Measurements from ENCODE around the gene GINS1. TPM values are rescaled to one million over a fixed set of nuclear protein-coding genes. Genes with fewer than 3 reads are reported as not detected.

The GINS1 gene
- total and polyA plus RNA-seq, 7 experiments from 2014 or later: 0.44 to 24.9 (median 0.88) TPM

- Mint-ChIP-seq H3K9me3 (no peaks in the 10 kb centered on the region), H3K27me3 (no peaks in the 10 kb centered on the region), H3K4me3 (no peak overlapping the region), H3K36me3 (peaks cover 0 to 5% (median 0%) of the 10 kb centered on the region in 5 donors), H3K4me1 (peaks cover 7 to 21% (median 20%) of the 10 kb centered on the region in 7 donors), H3K27ac (no peak overlapping the region)
- Histone ChIP-seq H3K4me3 (ENCODE audit: low read length) (no peak overlapping the region), H3K27me3 (ENCODE audit: control insufficient read depth in 2 of 2, insufficient read depth in 2 of 2, low read length in 2 of 2) (no peaks in the 10 kb centered on the region), H3K36me3 (ENCODE audit: control insufficient read depth in 2 of 3, insufficient read depth in 3 of 3, low read length in 3 of 3) (no peaks in the 10 kb centered on the region), H3K4me1 (ENCODE audit: control insufficient read depth in 2 of 2, insufficient read depth in 2 of 2, low read length in 2 of 2) (peaks cover 0 to 11% of the 10 kb centered on the region in 2 donors), H3K27ac (ENCODE audit: low read depth, low read length) (no peak overlapping the region), H3K9me3 (ENCODE audit: control insufficient read depth in 2 of 3, low read length in 3 of 3) (no peaks in the 10 kb centered on the region)
- POLR2A ChIA-PET: interaction anchor here (1.0 kb wide), 1 partner anchor 12 kb away, joined by 4 read pairs; no protein-coding TSS in a partner anchor
- ATAC-seq (no peak), DNase-seq (no peak)
- intact Hi-C loops (cut with micrococcal nuclease): no loop called here
- CTCF ChIA-PET: no interaction called here
Observed at GRCh38 chr20:25480156-25480555, 72.7 kb downstream of the GINS1 start.

DNA sequence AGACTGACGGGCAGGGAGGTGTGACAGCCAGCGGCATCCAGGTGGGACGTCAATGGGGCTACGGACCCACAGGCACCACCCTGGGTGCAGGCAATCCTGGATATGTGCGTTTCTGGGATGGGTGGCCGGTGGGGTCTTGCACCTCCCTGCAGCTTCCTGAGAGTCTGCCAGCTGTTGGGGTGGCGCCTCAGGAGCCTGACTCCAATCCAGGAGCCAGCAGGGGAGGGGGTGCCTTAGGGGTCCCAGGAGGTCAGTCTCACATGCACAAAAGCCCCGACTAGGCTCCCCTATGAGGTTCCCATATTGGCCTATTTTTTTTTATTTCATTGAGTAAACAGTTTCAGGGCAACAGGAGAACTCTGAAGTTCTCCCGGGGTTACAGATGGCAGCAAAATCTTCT lies 73.3 kb downstream of the GINS1 start:
- Mint-ChIP-seq H3K36me3 (peaks cover 0 to 5% (median 0%) of the 10 kb centered on the region in 5 donors), H3K4me3 (no peak overlapping the region), H3K27ac (no peak overlapping the region), H3K27me3 (no peaks in the 10 kb centered on the region), H3K4me1 (peaks cover 11 to 27% (median 25%) of the 10 kb centered on the region in 7 donors), H3K9me3 (no peaks in the 10 kb centered on the region)
- ATAC-seq: no peak
- no peaks in the 10 kb centered on the region for H3K27me3 ChIP-seq (ENCODE audit: control insufficient read depth in 2 of 2, insufficient read depth in 2 of 2, low read length in 2 of 2)
- H3K4me1 ChIP-seq (ENCODE audit: control insufficient read depth in 2 of 2, insufficient read depth in 2 of 2, low read length in 2 of 2): peaks cover 0 to 18% of the 10 kb centered on the region in 2 donors
- no peaks in the 10 kb centered on the region for H3K36me3 ChIP-seq (ENCODE audit: control insufficient read depth in 2 of 3, insufficient read depth in 3 of 3, low read length in 3 of 3)
- no peak overlapping the region for H3K27ac ChIP-seq (ENCODE audit: low read depth, low read length)
- DNase-seq: no peak
- POLR2A ChIA-PET: no interaction called here
- no peaks in the 10 kb centered on the region for H3K9me3 ChIP-seq (ENCODE audit: control insufficient read depth in 2 of 3, low read length in 3 of 3)
- intact Hi-C loops (cut with micrococcal nuclease): no loop called here
- no peak overlapping the region for H3K4me3 ChIP-seq (ENCODE audit: low read length)
- CTCF ChIA-PET: no interaction called here

GRCh38 chr20:25481235-25481917 lies 73.9 kb downstream of the GINS1 start:
- Histone ChIP-seq H3K27me3 (ENCODE audit: control insufficient read depth in 2 of 2, insufficient read depth in 2 of 2, low read length in 2 of 2) (no peaks in the 10 kb centered on the region), H3K36me3 (ENCODE audit: control insufficient read depth in 2 of 3, insufficient read depth in 3 of 3, low read length in 3 of 3) (no peaks in the 10 kb centered on the region), H3K9me3 (ENCODE audit: control insufficient read depth in 2 of 3, low read length in 3 of 3) (no peaks in the 10 kb centered on the region), H3K4me1 (ENCODE audit: control insufficient read depth in 2 of 2, insufficient read depth in 2 of 2, low read length in 2 of 2) (peaks cover 0 to 21% of the 10 kb centered on the region in 2 donors), H3K4me3 (ENCODE audit: low read length) (no peak overlapping the region), H3K27ac (ENCODE audit: low read depth, low read length) (no peak overlapping the region)
- ATAC-seq: no peak
- DNase-seq: no peak
- H3K27me3 Mint-ChIP-seq: no peaks in the 10 kb centered on the region
- H3K27ac Mint-ChIP-seq: no peak overlapping the region
- POLR2A ChIA-PET: no interaction called here
- H3K9me3 Mint-ChIP-seq: no peaks in the 10 kb centered on the region
- H3K4me3 Mint-ChIP-seq: no peak overlapping the region
- intact Hi-C loops (cut with micrococcal nuclease): no loop called here
- CTCF ChIA-PET: no interaction called here
- H3K4me1 Mint-ChIP-seq: peaks cover 15 to 33% (median 31%) of the 10 kb centered on the region in 7 donors
- peaks cover 0 to 5% (median 0%) of the 10 kb centered on the region in 5 donors for H3K36me3 Mint-ChIP-seq

DNA sequence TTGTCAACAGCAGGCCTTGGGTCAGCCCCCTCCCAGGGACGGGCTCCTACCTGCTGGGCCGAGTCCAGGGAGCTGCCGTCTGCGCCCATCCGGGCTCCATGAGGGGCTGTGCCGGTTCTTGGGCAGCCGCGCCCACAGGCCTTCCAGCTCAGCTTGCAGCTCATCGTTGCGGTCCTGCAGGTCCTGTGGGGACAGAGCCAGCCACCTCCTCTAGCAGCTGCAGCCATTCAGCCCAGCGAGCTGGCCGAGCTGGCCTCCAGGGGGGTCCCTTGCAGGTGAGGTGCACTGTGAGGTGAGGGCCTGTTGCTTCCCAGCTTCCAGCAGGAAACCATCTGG lies 74.4 kb downstream of the GINS1 start:
- Histone ChIP-seq H3K4me1 (ENCODE audit: control insufficient read depth in 2 of 2, insufficient read depth in 2 of 2, low read length in 2 of 2) (peaks cover 0 to 24% of the 10 kb centered on the region in 2 donors), H3K36me3 (ENCODE audit: control insufficient read depth in 2 of 3, insufficient read depth in 3 of 3, low read length in 3 of 3) (no peaks in the 10 kb centered on the region), H3K27me3 (ENCODE audit: control insufficient read depth in 2 of 2, insufficient read depth in 2 of 2, low read length in 2 of 2) (no peaks in the 10 kb centered on the region), H3K27ac (ENCODE audit: low read depth, low read length) (no peak overlapping the region), H3K4me3 (ENCODE audit: low read length) (no peak overlapping the region), H3K9me3 (ENCODE audit: control insufficient read depth in 2 of 3, low read length in 3 of 3) (no peaks in the 10 kb centered on the region)
- DNase-seq: no peak
- H3K36me3 Mint-ChIP-seq: peaks cover 0 to 5% (median 0%) of the 10 kb centered on the region in 5 donors
- ChIA-PET CTCF (no interaction called here), POLR2A (no interaction called here)
- no peak overlapping the region for H3K27ac Mint-ChIP-seq
- intact Hi-C loops (cut with micrococcal nuclease): no loop called here
- peaks cover 18 to 38% (median 36%) of the 10 kb centered on the region in 7 donors for H3K4me1 Mint-ChIP-seq
- no peaks in the 10 kb centered on the region for H3K9me3 Mint-ChIP-seq
- ATAC-seq: no peak
- no peak overlapping the region for H3K4me3 Mint-ChIP-seq
- H3K27me3 Mint-ChIP-seq: no peaks in the 10 kb centered on the region

GRCh38 chr20:25483431-25484132 lies 76.1 kb downstream of the GINS1 start:
- peak overlapping the region in 4 of 10 donors; percentile 4 to 80 (median 48) for H3K4me3 Mint-ChIP-seq
- Histone ChIP-seq H3K4me3 (ENCODE audit: low read length) (no peak overlapping the region), H3K27ac (ENCODE audit: low read depth, low read length) (no peak overlapping the region), H3K36me3 (ENCODE audit: control insufficient read depth in 2 of 3, insufficient read depth in 3 of 3, low read length in 3 of 3) (no peaks in the 10 kb centered on the region), H3K9me3 (ENCODE audit: control insufficient read depth in 2 of 3, low read length in 3 of 3) (no peaks in the 10 kb centered on the region), H3K27me3 (ENCODE audit: control insufficient read depth in 2 of 2, insufficient read depth in 2 of 2, low read length in 2 of 2) (no peaks in the 10 kb centered on the region), H3K4me1 (ENCODE audit: control insufficient read depth in 2 of 2, insufficient read depth in 2 of 2, low read length in 2 of 2) (peaks cover 0 to 24% of the 10 kb centered on the region in 2 donors)
- intact Hi-C loops (cut with micrococcal nuclease): no loop called here
- peaks cover 0 to 5% (median 0%) of the 10 kb centered on the region in 5 donors for H3K36me3 Mint-ChIP-seq
- no peaks in the 10 kb centered on the region for H3K9me3 Mint-ChIP-seq
- ATAC-seq (no peak), DNase-seq (no peak)
- H3K27ac Mint-ChIP-seq: peak overlapping the region in 3 of 9 donors; percentile 58 to 71 (median 66)
- ChIA-PET CTCF (no interaction called here), POLR2A (no interaction called here)
- H3K4me1 Mint-ChIP-seq: peaks cover 18 to 38% (median 37%) of the 10 kb centered on the region in 7 donors
- H3K27me3 Mint-ChIP-seq: no peaks in the 10 kb centered on the region

GRCh38 chr20:25484224-25484846 lies 76.9 kb downstream of the GINS1 start:
- no peaks in the 10 kb centered on the region for H3K27me3 ChIP-seq (ENCODE audit: control insufficient read depth in 2 of 2, insufficient read depth in 2 of 2, low read length in 2 of 2)
- DNase-seq: no peak
- ChIA-PET POLR2A (no interaction called here), CTCF (no interaction called here)
- H3K4me1 ChIP-seq (ENCODE audit: control insufficient read depth in 2 of 2, insufficient read depth in 2 of 2, low read length in 2 of 2): peaks cover 0 to 24% of the 10 kb centered on the region in 2 donors
- H3K9me3 ChIP-seq (ENCODE audit: control insufficient read depth in 2 of 3, low read length in 3 of 3): no peaks in the 10 kb centered on the region
- H3K27ac ChIP-seq (ENCODE audit: low read depth, low read length): no peak overlapping the region
- no peaks in the 10 kb centered on the region for H3K36me3 ChIP-seq (ENCODE audit: control insufficient read depth in 2 of 3, insufficient read depth in 3 of 3, low read length in 3 of 3)
- Mint-ChIP-seq H3K27me3 (no peaks in the 10 kb centered on the region), H3K4me1 (peaks cover 18 to 38% (median 37%) of the 10 kb centered on the region in 7 donors), H3K9me3 (no peaks in the 10 kb centered on the region), H3K4me3 (peak overlapping the region; percentile 47 to 80 (median 71)), H3K36me3 (peaks cover 0 to 5% (median 0%) of the 10 kb centered on the region in 5 donors), H3K27ac (peak overlapping the region in 7 of 9 donors; percentile 20 to 72 (median 66))
- intact Hi-C loops (cut with micrococcal nuclease): no loop called here
- no peak overlapping the region for H3K4me3 ChIP-seq (ENCODE audit: low read length)
- ATAC-seq: no peak

Measured in naive thymus-derived CD4-positive, alpha-beta T cell (primary cell).